Activated T-cell treated with anti-CD3 and anti-CD28 coated beads for 48 hours (primary cell): ENCODE data around the gene VPS13A.
"Not testable (repeated sequence)": the region's sequence is repeated elsewhere in the genome, so short reads cannot be mapped to it uniquely, and the experiment has no call there.

Source experiments
- DNase-seq: peaks from one replicate; pipeline ENCODE4 v3.0.0-alpha.2; 2020; ENCODE audit warnings: low read depth

Gene VPS13A

DNA sequence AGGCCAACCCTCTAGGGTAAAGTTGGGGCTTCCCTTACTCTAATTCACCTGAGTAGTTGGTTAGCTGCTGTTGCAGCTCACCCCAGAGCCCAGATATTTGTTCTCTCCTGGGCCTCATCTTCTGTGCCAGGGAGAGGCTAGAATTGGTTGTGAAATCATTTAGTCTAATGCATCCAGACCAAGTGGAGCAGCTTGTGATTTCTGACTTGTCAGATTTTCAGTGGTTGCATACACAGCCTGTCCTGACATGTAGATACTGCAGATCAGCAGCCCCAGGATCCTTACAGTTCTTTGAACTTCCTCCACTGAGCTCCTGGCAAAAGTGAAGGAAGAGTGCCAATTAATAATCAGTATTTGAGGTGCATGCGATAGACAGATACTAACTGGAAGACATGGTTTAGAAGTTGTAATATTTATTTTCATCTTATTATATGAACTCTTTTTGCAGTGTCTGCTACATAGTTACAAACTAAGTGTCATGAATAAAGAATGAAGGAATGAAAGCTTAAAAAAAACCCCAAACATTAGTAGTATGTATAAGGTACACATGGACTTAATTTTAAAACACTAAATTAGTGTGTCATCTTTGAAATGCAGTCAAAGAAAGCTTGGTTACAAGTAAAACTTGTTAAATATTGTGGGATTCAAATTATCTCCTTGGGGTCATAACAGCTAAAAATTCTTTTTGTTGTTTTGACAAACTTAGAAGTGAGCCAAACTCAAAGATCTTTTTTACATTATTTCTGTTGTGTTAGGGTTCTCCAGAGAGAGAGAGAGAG lies 128.5 kb downstream of the VPS13A start:
- DNase-seq = no peak

- no peak for DNase-seq
Measured at GRCh38 chr9:77307166-77307565, 129.8 kb downstream of the VPS13A start.

DNA sequence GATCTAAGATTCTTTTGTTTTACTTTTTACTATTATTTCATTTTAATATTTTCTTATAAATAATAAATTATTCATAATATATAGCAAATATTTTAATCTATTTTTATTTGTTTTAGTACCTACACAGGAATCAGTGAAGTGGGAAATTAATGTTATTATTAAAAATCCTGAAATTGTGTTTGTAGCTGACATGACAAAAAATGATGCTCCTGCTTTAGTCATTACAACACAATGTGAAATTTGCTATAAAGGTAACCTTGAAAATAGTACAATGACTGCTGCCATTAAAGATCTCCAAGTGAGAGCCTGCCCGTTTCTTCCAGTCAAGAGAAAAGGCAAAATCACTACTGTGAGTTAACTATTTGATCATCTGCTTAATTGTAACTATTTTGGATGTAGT lies 138.7 kb downstream of the VPS13A start:
- DNase-seq = no peak

- DNase-seq = no peak
Measured at GRCh38 chr9:77325058-77325457, 147.7 kb downstream of the VPS13A start.

DNA sequence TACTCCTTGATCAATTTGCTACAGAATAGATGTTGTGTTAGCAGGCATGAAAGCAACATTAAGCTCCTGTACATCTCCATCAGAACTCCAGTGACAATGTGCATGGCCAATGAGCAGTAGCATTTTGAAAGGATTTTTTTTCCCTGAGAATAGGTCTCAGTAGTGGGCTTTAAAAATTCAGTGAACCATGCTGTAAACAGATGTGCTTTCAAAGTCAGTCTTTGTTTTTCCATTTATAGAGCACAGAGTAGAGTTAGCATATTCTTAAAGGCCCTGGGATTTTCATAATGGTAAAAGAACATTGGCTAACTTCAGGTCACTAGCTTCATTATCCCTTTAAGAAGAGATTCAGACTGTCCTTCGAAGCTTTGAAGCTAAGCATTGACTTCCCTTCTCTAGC lies 150.8 kb downstream of the VPS13A start:
- DNase-seq = no peak

DNA sequence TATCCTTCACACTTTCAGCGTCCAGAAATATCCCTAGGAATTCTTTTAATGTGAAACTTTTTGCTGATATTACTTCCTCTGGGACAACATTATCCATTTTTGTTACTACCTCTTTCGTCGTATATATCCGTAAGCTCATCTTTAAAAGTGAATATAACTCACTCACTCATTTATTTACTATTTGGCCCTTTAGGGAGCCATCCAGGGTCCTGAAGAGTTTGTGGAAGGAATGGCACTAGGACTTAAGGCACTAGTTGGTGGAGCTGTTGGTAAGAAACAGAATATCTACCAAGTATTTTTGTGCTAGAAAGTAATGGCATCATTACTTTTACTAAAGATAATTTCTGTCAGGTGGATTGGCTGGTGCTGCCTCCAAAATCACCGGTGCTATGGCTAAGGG lies 192.7 kb downstream of the VPS13A start:
- DNase-seq = no peak

- no peak for DNase-seq
Measured at GRCh38 chr9:77374266-77374665, 196.9 kb downstream of the VPS13A start.

GRCh38 chr9:77375956-77376532 lies 198.7 kb downstream of the VPS13A start:
- no peak for DNase-seq

DNA sequence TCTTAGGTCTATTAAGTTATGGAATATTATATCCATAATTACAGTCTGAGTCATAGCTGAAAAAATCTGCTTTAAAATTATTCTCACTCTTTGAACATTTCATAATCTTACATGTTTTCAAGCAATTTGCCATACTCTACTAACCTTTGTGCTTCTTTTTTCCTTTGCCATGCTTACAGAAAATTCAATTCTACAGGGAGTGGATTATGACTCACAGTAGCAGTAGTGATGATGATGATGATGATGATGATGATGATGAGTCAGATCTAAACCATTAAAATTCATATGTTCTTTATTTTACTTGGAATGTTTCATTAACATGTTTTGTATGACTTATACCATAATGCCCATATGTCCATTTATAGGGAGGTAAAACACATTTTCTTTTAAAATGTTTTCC lies 207.1 kb downstream of the VPS13A start:
- no peak for DNase-seq

GRCh38 chr9:77386187-77386586 lies 208.9 kb downstream of the VPS13A start:
- DNase-seq = no peak

DNA sequence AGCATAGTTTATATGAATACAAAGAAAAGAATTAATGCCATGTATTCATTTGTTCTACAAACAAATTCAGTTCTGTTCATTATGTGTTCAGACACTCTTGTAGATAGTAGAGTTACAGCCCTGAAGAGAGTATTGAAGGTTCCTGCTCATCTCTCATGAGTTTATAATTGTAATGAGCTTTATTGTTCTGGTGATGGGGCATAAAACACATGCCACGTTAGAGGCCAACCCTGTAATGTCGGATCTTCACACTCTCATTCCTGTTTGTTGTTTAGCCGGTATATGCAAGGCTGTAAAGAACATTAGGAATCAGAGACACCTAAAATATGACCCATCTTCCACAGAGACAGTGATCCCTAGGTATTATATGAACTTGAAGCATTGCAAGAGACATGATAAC lies 214.5 kb downstream of the VPS13A start:
- DNase-seq = no peak

GRCh38 chr9:77392328-77392727 lies 215.0 kb downstream of the VPS13A start:
- no peak for DNase-seq

- not testable (repeated sequence) for DNase-seq
Measured at GRCh38 chr9:77398581-77398980, 221.2 kb downstream of the VPS13A start.

- no peak for DNase-seq
Measured at GRCh38 chr9:77399964-77400363, 222.6 kb downstream of the VPS13A start.

DNA sequence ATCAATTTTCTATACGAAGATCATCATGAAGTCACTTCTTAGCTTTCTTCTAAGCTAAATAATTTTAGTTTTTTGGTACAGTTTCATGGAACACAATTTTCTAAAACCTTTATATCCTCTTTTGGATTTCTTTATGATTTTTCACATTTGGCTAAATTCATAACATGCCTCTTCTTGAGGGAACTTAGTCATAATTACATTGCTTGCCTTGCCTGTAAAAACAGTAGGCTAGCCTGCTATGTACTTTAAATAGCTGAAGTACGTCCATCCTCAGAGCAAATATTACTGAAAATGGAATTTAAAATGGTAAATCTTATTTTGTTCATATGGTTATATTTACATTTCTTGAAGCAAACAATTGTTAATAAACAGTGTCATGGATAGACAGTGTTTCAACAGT lies 225.0 kb downstream of the VPS13A start:
- DNase-seq = no peak

- no peak for DNase-seq
Measured at GRCh38 chr9:77403239-77403638, 225.9 kb downstream of the VPS13A start.

- not testable (repeated sequence) for DNase-seq
Measured at GRCh38 chr9:77408521-77408920, 231.2 kb downstream of the VPS13A start.

- no peak for DNase-seq
Measured at GRCh38 chr9:77417566-77417965, 240.2 kb downstream of the VPS13A start.

GRCh38 chr9:77418226-77418625 lies 240.9 kb downstream of the VPS13A start:
- DNase-seq = no peak

DNA sequence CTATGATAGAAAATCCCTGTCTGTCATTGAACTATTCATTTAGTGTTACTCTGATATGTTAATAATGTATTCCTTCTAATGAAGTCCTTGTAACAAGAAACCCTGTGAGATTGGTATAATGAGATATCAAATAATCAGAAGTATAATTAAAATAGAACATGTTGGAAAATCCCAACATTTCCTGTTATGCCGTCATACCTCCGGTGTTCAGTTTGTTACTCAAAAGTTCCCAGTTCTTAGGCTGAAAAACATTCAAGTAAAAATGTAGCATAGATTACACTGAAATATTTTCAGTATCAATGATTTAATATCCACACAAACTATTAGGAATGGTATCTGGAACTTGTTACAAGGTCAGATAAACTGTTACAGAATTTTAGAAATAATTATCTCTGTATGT lies 243.3 kb downstream of the VPS13A start:
- DNase-seq = no peak

GRCh38 chr9:77421506-77422265 lies 244.4 kb downstream of the VPS13A start:
- no peak for DNase-seq

DNA sequence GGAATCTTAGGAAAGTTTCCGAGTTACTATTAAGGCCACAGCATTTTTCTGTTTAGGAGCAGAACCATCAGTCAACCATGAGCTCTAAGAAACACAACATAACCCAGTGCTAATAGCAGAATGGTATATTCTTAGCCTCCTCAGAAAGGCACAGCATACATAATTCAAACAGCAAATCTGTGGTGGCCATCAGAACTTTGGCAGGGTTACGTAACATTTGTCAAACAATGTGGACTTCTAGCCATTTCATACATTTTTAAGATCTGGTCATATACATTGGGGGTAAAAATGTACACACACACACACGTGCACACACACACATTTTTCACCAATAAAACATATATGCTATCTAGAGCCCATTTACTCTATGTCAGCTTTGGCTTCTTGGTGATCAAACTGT lies 245.6 kb downstream of the VPS13A start:
- DNase-seq = no peak

DNA sequence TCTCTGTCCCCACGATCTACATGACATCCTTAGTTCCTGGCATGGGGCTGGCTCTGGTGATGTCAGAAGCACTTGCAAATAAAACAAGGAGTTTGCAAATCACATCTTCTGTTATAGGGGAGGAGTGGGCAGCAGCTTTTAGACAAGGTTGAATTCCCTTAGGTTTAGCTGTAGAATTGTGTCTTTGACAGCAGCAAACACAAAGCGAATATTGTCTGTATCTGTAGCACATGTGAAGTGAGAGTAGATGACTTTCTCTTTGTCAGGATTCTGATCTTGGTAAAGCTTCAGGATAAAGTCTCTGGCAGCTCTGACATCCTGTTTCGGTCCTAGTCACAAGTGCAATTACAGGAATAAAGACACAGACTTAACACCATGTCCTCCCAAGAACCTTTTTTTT lies 246.5 kb downstream of the VPS13A start:
- DNase-seq = no peak
